Neuron (in vitro differentiated cells): ENCODE data around the gene PTPN22.
A peak's percentile ranks its signal among the peaks of the same experiment; 100 is the strongest.

ENCODE experiments used
- H2AFZ ChIP-seq: one replicate; pipeline ENCODE4 v1.6.1; 2013; ENCODE audit warnings: low read depth, mild to moderate bottlenecking, inconsistent platforms, low read length, moderate library complexity
- H3K27me3 ChIP-seq: one replicate; pipeline ENCODE4 v1.6.1; 2013; ENCODE audit warnings: low read length; ENCODE audit not compliant: insufficient read depth
- H3K36me3 ChIP-seq: one replicate; pipeline ENCODE4 v1.6.1; 2013; ENCODE audit warnings: low read length; ENCODE audit not compliant: insufficient read depth
- H3K4me1 ChIP-seq: one replicate; pipeline ENCODE4 v1.6.1; 2013; ENCODE audit warnings: low read length; ENCODE audit not compliant: insufficient read depth
- H3K4me3 ChIP-seq: 2 replicates; pipeline ENCODE4 v1.5.1; 2013; ENCODE audit warnings: mild to moderate bottlenecking, low read length, moderate library complexity
- H3K9me3 ChIP-seq: one replicate; pipeline ENCODE4 v1.6.1; 2013; ENCODE audit warnings: low read length

The PTPN22 gene

GRCh38 chr1:113811888-113812660, 59.4 kb downstream of the PTPN22 start, which contains the start of gene RSBN1:
Gene RSBN1, minus strand, starts transcription at chr1:113812476. Its CDS starts 64 bp downstream, at chr1:113812412.
- peak within 1 kb of the TSS; percentile 91 for H2AFZ ChIP-seq
- H3K36me3 ChIP-seq, result peaks cover 4% of the 10 kb centered on the region

DNA sequence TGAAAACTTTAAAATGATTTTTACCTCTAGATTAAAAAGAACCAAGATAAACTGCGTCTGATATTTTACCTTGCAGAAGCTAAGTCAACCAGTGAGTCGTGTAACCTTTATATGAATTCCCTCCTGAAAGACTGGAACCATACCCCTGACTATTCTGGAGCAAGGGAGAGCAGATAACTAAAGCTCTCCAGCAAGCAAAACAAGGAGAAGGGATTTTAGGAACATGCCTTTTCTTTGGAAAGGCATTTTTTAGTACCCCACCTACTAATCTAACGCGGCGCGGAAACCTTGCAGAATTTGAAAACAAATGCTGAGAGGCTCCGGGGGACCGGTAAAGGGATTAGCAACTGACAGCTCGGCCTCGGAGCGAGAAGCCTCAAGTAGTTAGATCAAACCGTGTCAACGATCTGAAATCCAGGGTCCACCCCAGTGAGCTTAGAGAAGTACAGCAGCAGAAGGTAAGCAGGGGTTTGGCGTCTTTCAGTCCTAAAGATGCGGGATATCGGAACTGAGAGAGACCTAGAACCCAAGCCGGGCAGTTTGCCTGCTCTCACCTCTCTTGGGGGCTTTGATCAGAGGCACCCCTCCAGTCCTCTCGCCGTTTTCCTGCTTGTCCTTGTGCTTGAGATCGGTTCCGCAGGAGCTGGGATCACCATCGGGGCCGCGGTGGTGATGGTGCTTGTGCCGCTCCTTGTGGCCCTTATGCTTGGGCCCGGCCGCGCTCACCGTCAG, 60.2 kb downstream of the PTPN22 start:
- Histone ChIP-seq H3K9me3 (peaks cover 7% of the 10 kb centered on the region), H3K4me3 (peak overlapping the region; percentile 88), H3K4me1 (peaks cover 10% of the 10 kb centered on the region), H3K36me3 (peaks cover 4% of the 10 kb centered on the region), H3K27me3 (no peaks in the 10 kb centered on the region), H2AFZ (peak overlapping the region; percentile 3)

More at GRCh38 chr1:113811888-113812660, 59.4 kb downstream of the PTPN22 start, which contains the start of gene RSBN1:
- Histone ChIP-seq H3K27me3 (no peaks in the 10 kb centered on the region), H3K4me3 (peak within 1 kb of the TSS; percentile 88), H3K9me3 (peaks cover 3% of the 10 kb centered on the region), H3K4me1 (peaks cover 10% of the 10 kb centered on the region)

DNA sequence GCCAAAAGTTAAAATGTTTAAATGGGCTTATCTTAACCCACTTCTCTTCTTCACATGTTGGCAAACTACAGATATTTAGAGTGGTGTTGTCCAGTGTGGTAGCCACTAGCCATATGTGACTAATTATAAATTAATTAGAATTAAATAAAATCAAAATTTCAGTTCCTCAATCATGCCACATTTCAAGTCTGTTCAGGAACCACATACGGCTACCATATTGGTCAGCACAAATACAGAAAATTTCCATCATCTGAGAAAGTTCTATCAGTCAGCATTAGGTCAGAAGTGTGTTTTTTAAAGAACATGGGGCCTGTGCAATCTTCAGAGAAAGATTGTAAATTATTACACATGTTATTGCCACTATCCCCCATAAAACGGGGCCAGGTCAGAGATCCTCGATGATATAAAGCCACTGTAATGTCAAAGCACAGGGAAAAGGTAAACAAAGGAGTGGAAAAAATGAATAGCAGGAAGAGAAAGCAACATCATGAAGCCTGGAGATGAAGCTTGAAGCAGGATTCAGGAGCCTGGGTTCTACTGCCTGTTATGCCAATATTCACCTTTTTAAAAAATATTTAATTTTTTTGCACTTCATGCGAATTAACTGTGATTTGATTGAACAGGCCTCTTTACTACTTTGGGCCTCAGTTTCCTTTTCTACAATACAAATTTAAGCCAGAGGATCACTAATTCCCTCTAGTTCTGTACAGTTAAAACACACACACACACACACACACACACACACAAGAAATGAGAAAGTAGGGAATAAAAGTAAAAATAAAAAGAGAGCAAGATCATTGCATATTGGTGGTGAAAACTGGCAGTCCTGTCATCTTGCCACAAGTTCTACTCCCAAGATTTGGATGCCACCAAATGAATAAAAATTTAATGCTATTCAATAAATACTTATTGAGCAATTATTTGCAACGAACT, 61.6 kb downstream of the PTPN22 start:
- Histone ChIP-seq H3K9me3 (peaks cover 13% of the 10 kb centered on the region), H2AFZ (no peak overlapping the region), H3K4me3 (peak overlapping the region; percentile 88), H3K36me3 (peaks cover 6% of the 10 kb centered on the region), H3K4me1 (peaks cover 10% of the 10 kb centered on the region), H3K27me3 (no peaks in the 10 kb centered on the region)

- H3K36me3 ChIP-seq, result peaks cover 6% of the 10 kb centered on the region
- H3K9me3 ChIP-seq, result peaks cover 13% of the 10 kb centered on the region
- H3K4me3 ChIP-seq, result no peak overlapping the region
- no peak overlapping the region for H2AFZ ChIP-seq
- no peaks in the 10 kb centered on the region for H3K27me3 ChIP-seq
- H3K4me1 ChIP-seq, result peaks cover 10% of the 10 kb centered on the region
Observed at GRCh38 chr1:113808450-113809195, 62.9 kb downstream of the PTPN22 start.

DNA sequence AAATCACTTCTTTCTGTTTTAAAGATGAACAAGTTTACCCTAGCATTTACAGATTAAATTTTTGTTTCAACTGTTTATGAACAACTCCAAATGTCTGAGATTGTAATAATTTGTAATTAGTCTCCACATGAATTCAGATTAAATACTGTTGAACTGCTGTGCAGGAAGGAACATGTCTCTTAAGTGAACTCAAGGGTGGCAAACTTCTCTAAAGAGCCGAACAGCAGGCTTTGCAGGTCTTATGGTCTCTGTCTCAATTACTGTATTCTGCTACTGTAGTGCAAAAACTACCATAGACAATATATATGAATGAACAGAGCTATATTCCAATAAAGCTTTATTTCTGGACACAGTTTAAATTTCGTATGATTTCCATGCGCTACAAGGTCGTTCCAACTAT, 65.9 kb downstream of the PTPN22 start:
- H3K36me3 ChIP-seq, result peaks cover 6% of the 10 kb centered on the region
- peaks cover 13% of the 10 kb centered on the region for H3K9me3 ChIP-seq
- H2AFZ ChIP-seq, result no peak overlapping the region

DNA sequence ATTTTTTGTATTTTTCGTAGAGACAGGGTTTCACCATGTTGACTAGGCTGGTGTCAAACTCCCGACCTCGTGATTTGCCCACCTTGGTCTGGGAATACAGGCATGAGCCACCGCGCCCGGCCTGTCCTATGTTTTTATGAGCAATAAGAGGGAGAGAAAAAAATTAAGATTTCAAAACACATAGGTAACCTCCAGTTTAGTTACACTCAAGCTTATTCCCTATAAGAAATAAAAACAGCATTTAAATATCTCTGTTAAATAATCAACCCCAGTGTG, 66.3 kb downstream of the PTPN22 start:
- no peak overlapping the region for H2AFZ ChIP-seq
- peaks cover 6% of the 10 kb centered on the region for H3K36me3 ChIP-seq
- no peaks in the 10 kb centered on the region for H3K27me3 ChIP-seq
- peaks cover 13% of the 10 kb centered on the region for H3K9me3 ChIP-seq
- H3K4me3 ChIP-seq, result no peak overlapping the region
- peaks cover 5% of the 10 kb centered on the region for H3K4me1 ChIP-seq

More for the DNA sequence above, 65.9 kb downstream of the PTPN22 start:
- Histone ChIP-seq H3K4me1 (peaks cover 7% of the 10 kb centered on the region), H3K27me3 (no peaks in the 10 kb centered on the region), H3K4me3 (no peak overlapping the region)

DNA sequence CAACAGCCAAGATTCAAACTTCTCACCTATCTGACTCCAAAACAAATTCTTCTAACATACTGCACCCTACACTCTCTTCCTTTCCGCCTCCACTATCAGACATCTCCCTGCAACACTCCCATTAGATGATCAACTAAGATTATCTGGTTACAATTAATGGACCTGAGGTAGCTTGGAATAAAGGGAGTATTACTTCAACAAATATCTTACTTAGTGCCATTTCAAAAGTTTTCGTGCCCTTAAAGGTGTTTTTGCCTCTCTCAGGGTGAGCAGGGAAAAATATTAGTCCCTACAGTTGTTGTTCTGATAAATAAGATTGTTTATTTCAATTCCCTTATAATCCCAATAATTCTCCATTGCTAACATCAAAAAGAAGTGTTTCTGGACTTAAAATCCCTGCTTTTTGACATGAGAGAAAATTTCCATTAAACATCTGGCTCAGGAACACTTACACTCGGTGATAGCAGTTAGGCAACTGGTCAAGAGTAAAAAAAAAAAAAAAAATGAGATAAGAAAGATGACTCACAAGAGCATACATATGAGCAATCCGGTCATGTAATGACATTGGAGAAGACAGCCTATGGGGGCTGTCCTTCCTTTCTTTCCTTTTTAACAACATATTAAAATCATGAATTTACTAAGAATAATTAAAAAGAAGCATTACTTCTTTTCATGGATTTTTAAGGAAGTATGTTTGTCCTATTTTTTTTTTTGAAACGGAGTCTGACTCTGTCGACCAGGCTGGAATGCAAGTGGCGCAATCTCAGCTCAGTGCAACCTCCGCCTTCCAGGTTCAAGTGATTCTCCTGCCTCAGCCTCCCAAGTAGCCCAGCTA, 66.9 kb downstream of the PTPN22 start:
- Histone ChIP-seq H3K36me3 (peaks cover 6% of the 10 kb centered on the region), H3K4me3 (no peak overlapping the region), H3K4me1 (no peaks in the 10 kb centered on the region)

DNA sequence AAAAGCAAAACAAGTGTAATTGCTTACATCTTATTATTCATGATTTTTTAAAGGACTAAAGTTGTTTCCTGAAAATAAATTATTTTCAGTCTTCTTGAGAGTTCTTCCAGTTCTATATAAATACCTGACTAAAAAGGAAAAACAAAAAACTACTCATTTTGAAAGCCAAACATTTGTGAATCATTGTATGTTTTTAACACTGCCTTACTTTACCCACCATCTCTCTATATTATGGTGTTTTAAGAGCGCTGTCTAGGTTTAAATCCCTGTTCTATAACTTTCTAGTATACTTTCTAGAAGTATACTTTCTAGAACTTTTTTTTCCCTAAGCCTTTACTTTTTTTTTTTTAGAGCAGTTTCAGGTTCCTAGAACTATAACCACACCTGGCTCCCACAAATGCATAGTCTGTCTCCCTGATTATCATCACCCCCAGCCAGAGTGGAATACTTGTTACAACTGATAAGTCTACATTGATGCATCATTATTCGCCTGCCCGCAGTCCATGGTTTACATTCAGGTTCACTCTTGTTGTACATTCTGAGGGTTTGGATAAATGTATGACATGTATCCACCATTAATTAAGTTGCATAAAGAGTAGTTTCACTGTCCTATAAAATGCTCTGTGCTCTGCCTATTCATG, 69.0 kb downstream of the PTPN22 start:
- Histone ChIP-seq H3K9me3 (peaks cover 12% of the 10 kb centered on the region), H3K27me3 (no peaks in the 10 kb centered on the region), H3K4me3 (no peak overlapping the region), H3K4me1 (no peaks in the 10 kb centered on the region), H3K36me3 (peaks cover 8% of the 10 kb centered on the region), H2AFZ (no peak overlapping the region)

More for the DNA sequence above, 66.9 kb downstream of the PTPN22 start:
- Histone ChIP-seq H3K9me3 (peaks cover 13% of the 10 kb centered on the region), H3K27me3 (no peaks in the 10 kb centered on the region), H2AFZ (no peak overlapping the region)

GRCh38 chr1:113800487-113800886, 71.0 kb downstream of the PTPN22 start:
- H3K4me3 ChIP-seq, result no peak overlapping the region
- H2AFZ ChIP-seq, result no peak overlapping the region
- H3K27me3 ChIP-seq, result no peaks in the 10 kb centered on the region
- H3K36me3 ChIP-seq, result peaks cover 24% of the 10 kb centered on the region
- H3K4me1 ChIP-seq, result no peaks in the 10 kb centered on the region
- H3K9me3 ChIP-seq, result peaks cover 4% of the 10 kb centered on the region

DNA sequence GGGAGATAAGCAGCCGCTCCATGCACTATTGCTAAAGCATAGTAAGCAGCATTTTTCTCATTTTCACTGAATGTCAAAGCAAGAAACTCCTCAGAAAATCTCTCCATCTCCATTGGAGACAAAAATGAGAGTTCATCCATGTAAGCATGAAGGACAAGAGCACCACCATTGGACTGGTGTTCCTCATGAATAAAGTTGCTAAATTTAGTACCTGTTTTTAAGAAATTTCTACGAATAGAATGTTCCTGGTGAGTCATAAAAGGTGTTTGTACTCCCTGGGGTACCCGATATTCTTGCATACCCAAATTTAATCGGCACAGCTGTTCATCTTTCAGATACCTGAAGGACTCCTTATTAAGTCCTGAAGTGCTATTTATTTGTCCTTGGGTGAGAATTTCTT, 74.0 kb downstream of the PTPN22 start:
- Histone ChIP-seq H3K4me3 (no peak overlapping the region), H2AFZ (no peak overlapping the region), H3K9me3 (no peaks in the 10 kb centered on the region), H3K36me3 (peaks cover 43% of the 10 kb centered on the region), H3K27me3 (no peaks in the 10 kb centered on the region), H3K4me1 (no peaks in the 10 kb centered on the region)
